ENCODE data around the gene DPAGT1.

Gene DPAGT1

DNA sequence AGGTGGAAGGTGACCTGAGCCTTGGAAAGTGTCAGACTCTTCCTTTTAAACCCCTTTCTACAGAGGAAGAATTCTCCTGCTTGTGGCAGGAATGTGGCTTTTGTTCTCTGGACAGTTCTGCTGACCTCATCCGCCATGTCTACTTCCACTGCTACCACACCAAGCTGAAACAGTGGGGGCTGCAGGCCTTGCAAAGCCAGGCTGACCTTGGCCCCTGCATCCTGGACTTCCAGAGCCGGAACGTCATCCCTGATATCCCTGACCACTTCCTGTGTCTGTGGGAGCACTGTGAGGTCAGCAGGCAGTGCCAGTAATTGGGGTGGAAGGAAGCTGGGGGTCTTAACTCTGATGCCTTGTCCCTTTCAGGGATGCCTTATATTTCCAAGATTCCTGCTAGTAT lies 29.0 kb upstream of the DPAGT1 start:
- Histone ChIP-seq H3K4me3 (ENCODE audit: low read length in 2 of 2) (no peak overlapping the region), H3K27ac (ENCODE audit: low read depth in 2 of 2, low read length in 2 of 2) (no peak overlapping the region), H3K36me3 (ENCODE audit: control insufficient read depth in 2 of 2, insufficient read depth in 2 of 2, low read length in 2 of 2) (peaks cover 42 to 53% of the 10 kb centered on the region in 2 donors), H3K4me1 (ENCODE audit: control insufficient read depth in 2 of 2, insufficient read depth in 2 of 2, low read length in 2 of 2) (peaks cover 6 to 12% of the 10 kb centered on the region in 2 donors), H3K27me3 (ENCODE audit: control insufficient read depth in 2 of 2, insufficient read depth in 2 of 2, low read length in 2 of 2) (no peaks in the 10 kb centered on the region), H3K9ac (ENCODE audit: low read depth in 1 of 2, low read length in 2 of 2) (no peak overlapping the region), H3K9me3 (ENCODE audit: control insufficient read depth in 2 of 2, low read length in 2 of 2) (no peaks in the 10 kb centered on the region)

DNA sequence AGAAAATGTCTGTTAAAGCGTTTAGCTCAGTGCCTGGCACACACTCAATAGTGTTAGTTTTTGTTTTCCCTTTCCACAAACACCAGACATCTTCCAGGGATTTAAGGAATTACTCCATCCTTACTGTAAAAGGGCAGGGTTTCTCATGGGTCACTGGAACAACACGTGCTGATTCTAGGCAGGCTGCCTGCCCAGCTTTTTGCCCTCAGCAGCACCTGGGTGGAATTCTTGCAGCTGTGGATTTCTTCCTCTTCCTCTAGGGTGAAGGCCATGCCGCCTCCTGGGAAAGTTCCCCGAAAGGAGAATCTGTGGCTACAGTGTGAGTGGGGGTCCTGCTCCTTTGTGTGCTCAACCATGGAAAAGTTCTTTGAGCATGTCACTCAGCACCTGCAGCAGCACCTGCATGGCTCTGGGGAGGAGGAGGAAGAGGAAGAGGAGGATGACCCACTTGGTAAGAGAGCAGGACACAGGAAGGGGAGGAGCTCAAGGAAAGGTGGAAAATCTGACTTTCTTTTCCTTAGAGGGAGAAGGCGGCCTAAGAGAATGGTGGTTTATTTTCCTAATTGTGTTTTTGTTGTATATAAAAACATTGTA lies 25.1 kb upstream of the DPAGT1 start:
- Histone ChIP-seq H3K4me1 (ENCODE audit: control insufficient read depth in 2 of 2, insufficient read depth in 2 of 2, low read length in 2 of 2) (peaks cover 16 to 28% of the 10 kb centered on the region in 2 donors), H3K9ac (ENCODE audit: low read depth in 1 of 2, low read length in 2 of 2) (peak overlapping the region in 1 of 2 donors; percentile 7), H3K9me3 (ENCODE audit: control insufficient read depth in 2 of 2, low read length in 2 of 2) (no peaks in the 10 kb centered on the region), H3K4me3 (ENCODE audit: low read length in 2 of 2) (no peak overlapping the region), H3K27me3 (ENCODE audit: control insufficient read depth in 2 of 2, insufficient read depth in 2 of 2, low read length in 2 of 2) (no peaks in the 10 kb centered on the region), H3K36me3 (ENCODE audit: control insufficient read depth in 2 of 2, insufficient read depth in 2 of 2, low read length in 2 of 2) (peaks cover 28 to 34% of the 10 kb centered on the region in 2 donors), H3K27ac (ENCODE audit: low read depth in 2 of 2, low read length in 2 of 2) (peak overlapping the region; percentile 61 to 64)

DNA sequence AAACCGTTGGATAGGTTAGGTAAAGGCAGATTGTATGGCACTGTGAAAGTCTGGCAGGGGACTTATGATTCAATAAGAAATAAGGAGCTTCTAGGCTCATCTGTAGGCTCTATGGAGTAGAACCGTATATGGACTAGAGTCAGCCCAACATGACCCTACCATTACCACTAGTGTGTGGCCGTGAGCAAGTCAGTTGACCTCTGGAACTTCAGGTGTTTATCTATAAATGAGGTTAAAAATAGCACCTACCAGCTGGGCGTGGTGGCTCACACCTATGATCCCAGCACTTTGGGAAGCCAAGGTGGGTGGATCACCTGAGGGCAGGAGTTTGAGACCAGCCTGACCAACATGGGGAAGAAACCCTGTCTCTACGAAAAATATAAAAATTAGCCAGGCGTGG lies 24.2 kb upstream of the DPAGT1 start:
- peak overlapping the region in 1 of 2 donors; percentile 1 for H3K9ac ChIP-seq (ENCODE audit: low read depth in 1 of 2, low read length in 2 of 2)
- H3K27ac ChIP-seq (ENCODE audit: low read depth in 2 of 2, low read length in 2 of 2): peak overlapping the region; percentile 61 to 64
- H3K4me3 ChIP-seq (ENCODE audit: low read length in 2 of 2): no peak overlapping the region
- peaks cover 18 to 31% of the 10 kb centered on the region in 2 donors for H3K4me1 ChIP-seq (ENCODE audit: control insufficient read depth in 2 of 2, insufficient read depth in 2 of 2, low read length in 2 of 2)
- H3K27me3 ChIP-seq (ENCODE audit: control insufficient read depth in 2 of 2, insufficient read depth in 2 of 2, low read length in 2 of 2): no peaks in the 10 kb centered on the region
- no peaks in the 10 kb centered on the region for H3K9me3 ChIP-seq (ENCODE audit: control insufficient read depth in 2 of 2, low read length in 2 of 2)
- H3K36me3 ChIP-seq (ENCODE audit: control insufficient read depth in 2 of 2, insufficient read depth in 2 of 2, low read length in 2 of 2): peaks cover 19 to 26% of the 10 kb centered on the region in 2 donors

DNA sequence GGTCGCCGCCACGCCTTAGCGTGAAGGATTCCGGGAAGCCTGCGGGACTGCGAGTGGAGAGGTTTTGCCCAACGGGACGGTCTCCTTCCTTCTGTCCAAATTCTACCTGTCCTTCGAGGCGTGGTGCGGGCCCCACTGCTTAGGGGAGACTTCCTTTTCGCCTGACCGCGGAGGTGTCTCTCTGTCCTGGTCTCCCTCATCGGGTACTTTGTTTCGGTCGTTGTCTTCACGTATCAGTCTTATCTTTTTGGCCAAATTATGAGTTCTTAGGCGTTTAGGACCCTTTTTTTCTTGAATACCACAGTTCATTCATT lies 20.1 kb upstream of the DPAGT1 start:
- Histone ChIP-seq H3K9me3 (ENCODE audit: control insufficient read depth in 2 of 2, low read length in 2 of 2) (no peaks in the 10 kb centered on the region), H3K9ac (ENCODE audit: low read depth in 1 of 2, low read length in 2 of 2) (peak overlapping the region; percentile 83 to 92), H3K4me1 (ENCODE audit: control insufficient read depth in 2 of 2, insufficient read depth in 2 of 2, low read length in 2 of 2) (peaks cover 23 to 33% of the 10 kb centered on the region in 2 donors), H3K4me3 (ENCODE audit: low read length in 2 of 2) (peak overlapping the region; percentile 93 to 100), H3K27me3 (ENCODE audit: control insufficient read depth in 2 of 2, insufficient read depth in 2 of 2, low read length in 2 of 2) (no peaks in the 10 kb centered on the region), H3K36me3 (ENCODE audit: control insufficient read depth in 2 of 2, insufficient read depth in 2 of 2, low read length in 2 of 2) (peaks cover 7 to 18% of the 10 kb centered on the region in 2 donors), H3K27ac (ENCODE audit: low read depth in 2 of 2, low read length in 2 of 2) (peak overlapping the region; percentile 82 to 89)

DNA sequence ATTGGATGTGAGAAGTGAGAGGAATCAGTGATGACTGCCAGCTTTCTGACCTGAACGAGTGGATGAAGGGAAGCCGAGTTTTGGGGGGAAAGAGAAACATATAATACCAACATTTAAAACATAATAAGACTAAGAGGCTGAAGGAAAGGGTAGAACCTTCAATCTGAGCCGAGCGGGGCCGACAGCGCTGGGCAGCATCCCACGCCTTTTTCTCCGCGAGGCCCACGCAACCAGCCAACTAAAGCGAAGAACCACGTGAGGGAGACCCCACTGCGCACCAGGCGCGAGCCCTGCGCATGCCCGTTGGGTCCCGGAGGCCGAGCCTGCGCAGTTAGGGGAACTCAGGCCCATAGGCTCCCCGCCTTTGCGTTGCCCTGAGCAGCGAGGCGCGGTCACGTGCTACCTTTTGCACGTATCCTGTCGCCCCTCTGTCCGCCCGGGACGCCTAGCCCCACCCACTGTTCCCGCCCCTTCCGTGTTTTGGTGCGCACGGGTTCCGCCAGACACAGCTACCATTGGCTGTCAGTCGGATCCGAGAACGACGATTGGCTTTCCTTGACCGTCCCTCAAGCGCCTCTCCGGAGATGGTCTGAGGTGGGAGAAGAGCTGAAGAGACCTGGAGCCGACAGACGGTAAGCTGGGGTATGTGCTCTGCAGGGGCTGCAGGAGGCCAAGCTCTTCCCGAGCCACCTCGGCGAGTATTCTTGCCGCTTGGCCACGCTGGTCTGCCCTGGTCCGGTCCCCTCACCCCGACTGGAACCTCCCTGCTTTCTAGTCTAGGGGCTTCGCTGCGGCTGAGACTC lies 19.6 kb upstream of the DPAGT1 start, which contains the start of gene HINFP:
HINFP (plus strand) TSS at position 573 of the 803 bp plus-strand sequence. CDS start 5,365 bp downstream, outside the sequence.
- H3K27me3 ChIP-seq (ENCODE audit: control insufficient read depth in 2 of 2, insufficient read depth in 2 of 2, low read length in 2 of 2): no peaks in the 10 kb centered on the region
- peak within 1 kb of the TSS; percentile 88 to 92 for H3K9ac ChIP-seq (ENCODE audit: low read depth in 1 of 2, low read length in 2 of 2)
- H3K4me1 ChIP-seq (ENCODE audit: control insufficient read depth in 2 of 2, insufficient read depth in 2 of 2, low read length in 2 of 2): peaks cover 21 to 27% of the 10 kb centered on the region in 2 donors
- H3K9me3 ChIP-seq (ENCODE audit: control insufficient read depth in 2 of 2, low read length in 2 of 2): no peaks in the 10 kb centered on the region
- peaks cover 8 to 18% of the 10 kb centered on the region in 2 donors for H3K36me3 ChIP-seq (ENCODE audit: control insufficient read depth in 2 of 2, insufficient read depth in 2 of 2, low read length in 2 of 2)
- H3K27ac ChIP-seq (ENCODE audit: low read depth in 2 of 2, low read length in 2 of 2): peak within 1 kb of the TSS; percentile 82 to 89
- peak within 1 kb of the TSS; percentile 93 to 100 for H3K4me3 ChIP-seq (ENCODE audit: low read length in 2 of 2)

DNA sequence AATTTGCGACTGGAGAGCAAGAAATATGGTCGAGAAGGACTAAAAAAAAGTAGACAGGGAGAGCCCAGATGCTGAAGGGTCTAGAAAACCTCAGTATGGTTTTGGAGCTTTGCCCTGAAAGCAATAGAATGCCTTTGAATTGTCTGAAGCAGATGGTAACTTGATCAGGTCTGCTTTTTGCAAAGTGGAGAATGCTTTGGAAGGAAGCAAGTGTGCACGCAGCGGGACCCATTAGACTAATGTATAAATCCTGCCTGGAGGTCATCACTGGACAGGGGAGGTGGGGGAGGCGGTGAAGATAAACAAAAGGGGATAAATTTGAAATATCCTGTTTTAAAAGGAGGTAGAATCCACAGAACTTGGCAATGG lies 19.0 kb upstream of the DPAGT1 start:
- Histone ChIP-seq H3K9ac (ENCODE audit: low read depth in 1 of 2, low read length in 2 of 2) (peak overlapping the region; percentile 76 to 88), H3K27ac (ENCODE audit: low read depth in 2 of 2, low read length in 2 of 2) (peak overlapping the region; percentile 28 to 76), H3K36me3 (ENCODE audit: control insufficient read depth in 2 of 2, insufficient read depth in 2 of 2, low read length in 2 of 2) (peaks cover 10 to 20% of the 10 kb centered on the region in 2 donors), H3K4me3 (ENCODE audit: low read length in 2 of 2) (peak overlapping the region; percentile 84 to 100), H3K27me3 (ENCODE audit: control insufficient read depth in 2 of 2, insufficient read depth in 2 of 2, low read length in 2 of 2) (no peaks in the 10 kb centered on the region), H3K9me3 (ENCODE audit: control insufficient read depth in 2 of 2, low read length in 2 of 2) (no peaks in the 10 kb centered on the region), H3K4me1 (ENCODE audit: control insufficient read depth in 2 of 2, insufficient read depth in 2 of 2, low read length in 2 of 2) (peaks cover 19 to 23% of the 10 kb centered on the region in 2 donors)

DNA sequence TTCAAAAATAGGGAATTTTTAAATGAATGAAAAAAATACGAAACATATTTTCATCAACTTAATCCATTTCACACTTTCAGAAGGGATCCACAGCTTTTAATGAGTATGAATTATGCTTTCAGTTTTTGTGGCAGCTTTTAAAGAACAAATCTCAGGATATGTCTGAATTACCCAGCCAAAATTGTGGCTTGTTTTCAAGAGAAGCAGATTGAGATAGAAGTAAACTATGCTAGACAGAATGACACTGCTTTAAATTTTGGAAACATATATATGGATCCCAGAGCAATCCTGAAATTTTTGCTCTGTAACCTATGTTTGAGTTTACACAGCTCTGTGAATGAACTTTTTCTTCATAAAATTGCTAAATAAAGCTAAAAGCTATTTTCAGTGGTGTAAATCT lies 17.3 kb upstream of the DPAGT1 start:
- Histone ChIP-seq H3K27me3 (ENCODE audit: control insufficient read depth in 2 of 2, insufficient read depth in 2 of 2, low read length in 2 of 2) (no peaks in the 10 kb centered on the region), H3K27ac (ENCODE audit: low read depth in 2 of 2, low read length in 2 of 2) (no peak overlapping the region), H3K4me1 (ENCODE audit: control insufficient read depth in 2 of 2, insufficient read depth in 2 of 2, low read length in 2 of 2) (peaks cover 16% of the 10 kb centered on the region in 2 donors), H3K9ac (ENCODE audit: low read depth in 1 of 2, low read length in 2 of 2) (no peak overlapping the region), H3K9me3 (ENCODE audit: control insufficient read depth in 2 of 2, low read length in 2 of 2) (no peaks in the 10 kb centered on the region), H3K4me3 (ENCODE audit: low read length in 2 of 2) (no peak overlapping the region), H3K36me3 (ENCODE audit: control insufficient read depth in 2 of 2, insufficient read depth in 2 of 2, low read length in 2 of 2) (peaks cover 14 to 22% of the 10 kb centered on the region in 2 donors)

DNA sequence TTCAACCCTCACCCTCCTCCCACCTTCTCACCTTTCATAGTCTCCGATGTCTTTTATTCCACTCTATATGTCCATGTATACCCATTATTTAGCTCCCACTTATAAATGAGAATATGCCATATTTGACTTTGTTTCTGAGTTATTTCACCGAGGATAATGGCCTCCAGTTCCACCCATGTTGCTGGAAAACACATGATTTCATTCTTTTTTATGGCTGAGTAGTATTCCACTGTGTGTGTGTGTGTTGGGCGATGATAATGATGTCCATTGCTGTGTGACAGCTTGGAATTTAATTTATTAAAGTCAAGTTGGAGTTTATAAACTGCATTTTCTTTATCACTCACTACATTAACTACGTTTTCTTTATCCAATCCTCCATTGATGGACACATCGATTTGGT lies 16.6 kb upstream of the DPAGT1 start:
- no peaks in the 10 kb centered on the region for H3K9me3 ChIP-seq (ENCODE audit: control insufficient read depth in 2 of 2, low read length in 2 of 2)
- no peaks in the 10 kb centered on the region for H3K27me3 ChIP-seq (ENCODE audit: control insufficient read depth in 2 of 2, insufficient read depth in 2 of 2, low read length in 2 of 2)
- H3K27ac ChIP-seq (ENCODE audit: low read depth in 2 of 2, low read length in 2 of 2): no peak overlapping the region
- H3K9ac ChIP-seq (ENCODE audit: low read depth in 1 of 2, low read length in 2 of 2): no peak overlapping the region
- peaks cover 18 to 25% of the 10 kb centered on the region in 2 donors for H3K36me3 ChIP-seq (ENCODE audit: control insufficient read depth in 2 of 2, insufficient read depth in 2 of 2, low read length in 2 of 2)
- H3K4me1 ChIP-seq (ENCODE audit: control insufficient read depth in 2 of 2, insufficient read depth in 2 of 2, low read length in 2 of 2): peaks cover 16% of the 10 kb centered on the region in 2 donors
- H3K4me3 ChIP-seq (ENCODE audit: low read length in 2 of 2): no peak overlapping the region

DNA sequence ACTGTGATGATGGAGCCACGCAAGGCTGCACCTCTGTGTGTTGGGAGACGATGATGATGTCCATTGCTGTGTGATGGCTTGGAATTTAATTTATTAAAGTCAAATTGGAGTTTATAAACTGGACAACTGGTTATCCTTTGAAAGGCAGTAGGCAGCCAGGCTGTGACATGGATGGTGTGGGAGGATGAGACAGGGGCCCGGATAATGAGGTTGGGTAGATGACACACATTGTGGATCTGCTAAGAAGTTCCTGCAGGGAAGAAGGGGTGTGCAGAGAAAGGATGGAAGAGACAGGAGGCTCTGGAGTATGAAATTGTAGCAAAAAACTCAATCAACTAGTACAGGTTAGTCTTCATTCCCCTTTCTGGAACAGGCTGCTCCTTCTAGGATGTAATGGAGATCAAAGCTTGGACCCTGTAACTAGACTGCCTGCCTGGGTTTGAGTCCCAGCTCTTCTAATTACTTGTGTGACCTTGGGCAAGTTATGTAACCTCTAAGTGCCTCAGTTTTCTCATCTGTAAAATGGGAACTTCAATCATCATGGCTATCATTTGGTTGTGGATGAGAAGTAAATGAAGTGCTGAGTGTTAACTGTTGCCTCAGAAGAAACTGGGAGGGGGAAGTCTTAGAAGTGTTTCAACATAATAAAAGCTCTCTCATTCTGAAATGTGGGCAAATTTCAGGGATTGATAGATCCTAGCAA lies 15.5 kb upstream of the DPAGT1 start:
- Histone ChIP-seq H3K4me1 (ENCODE audit: control insufficient read depth in 2 of 2, insufficient read depth in 2 of 2, low read length in 2 of 2) (peaks cover 11% of the 10 kb centered on the region in 2 donors), H3K36me3 (ENCODE audit: control insufficient read depth in 2 of 2, insufficient read depth in 2 of 2, low read length in 2 of 2) (peaks cover 25 to 34% of the 10 kb centered on the region in 2 donors), H3K4me3 (ENCODE audit: low read length in 2 of 2) (no peak overlapping the region), H3K9me3 (ENCODE audit: control insufficient read depth in 2 of 2, low read length in 2 of 2) (no peaks in the 10 kb centered on the region), H3K9ac (ENCODE audit: low read depth in 1 of 2, low read length in 2 of 2) (no peak overlapping the region), H3K27ac (ENCODE audit: low read depth in 2 of 2, low read length in 2 of 2) (no peak overlapping the region), H3K27me3 (ENCODE audit: control insufficient read depth in 2 of 2, insufficient read depth in 2 of 2, low read length in 2 of 2) (no peaks in the 10 kb centered on the region)

DNA sequence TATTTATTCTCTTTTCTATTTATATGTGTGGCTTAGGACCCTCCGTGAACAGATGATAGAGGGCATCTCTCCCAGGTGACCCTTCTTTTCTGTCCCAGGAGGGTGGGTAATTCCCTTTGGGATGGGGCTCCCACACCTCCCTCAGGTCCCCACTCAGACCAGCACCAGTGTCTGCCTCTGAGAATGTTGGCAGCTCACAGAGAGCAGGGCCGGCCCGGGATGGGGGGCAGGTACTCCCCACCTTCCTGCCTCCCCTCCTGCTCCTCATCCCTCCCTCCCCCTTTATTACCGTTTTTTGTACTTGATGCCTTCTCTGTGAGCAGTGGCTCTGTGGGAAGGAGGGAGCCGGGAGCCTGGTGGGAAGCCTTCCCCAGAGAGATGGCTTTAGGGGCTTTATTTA lies 14.9 kb upstream of the DPAGT1 start:
- H3K27ac ChIP-seq (ENCODE audit: low read depth in 2 of 2, low read length in 2 of 2): peak overlapping the region in 1 of 2 donors; percentile 71
- H3K36me3 ChIP-seq (ENCODE audit: control insufficient read depth in 2 of 2, insufficient read depth in 2 of 2, low read length in 2 of 2): peaks cover 30 to 40% of the 10 kb centered on the region in 2 donors
- H3K9ac ChIP-seq (ENCODE audit: low read depth in 1 of 2, low read length in 2 of 2): no peak overlapping the region

More for the DNA sequence above, 14.9 kb upstream of the DPAGT1 start:
- H3K9me3 ChIP-seq (ENCODE audit: control insufficient read depth in 2 of 2, low read length in 2 of 2): no peaks in the 10 kb centered on the region
- H3K4me1 ChIP-seq (ENCODE audit: control insufficient read depth in 2 of 2, insufficient read depth in 2 of 2, low read length in 2 of 2): peaks cover 6 to 9% of the 10 kb centered on the region in 2 donors
- H3K27me3 ChIP-seq (ENCODE audit: control insufficient read depth in 2 of 2, insufficient read depth in 2 of 2, low read length in 2 of 2): no peaks in the 10 kb centered on the region
- no peak overlapping the region for H3K4me3 ChIP-seq (ENCODE audit: low read length in 2 of 2)
